DMS53 treated with DMSO at 0.1 percent for 48 hours (cell line): Measurements from ENCODE around the gene STXBP5.

Source experiments
- DNase-seq: peaks from one replicate; lab custom pipeline; 2025; ENCODE audit not compliant: unreplicated experiment; lab: John Stamatoyannopoulos, UW

The STXBP5 gene

DNA sequence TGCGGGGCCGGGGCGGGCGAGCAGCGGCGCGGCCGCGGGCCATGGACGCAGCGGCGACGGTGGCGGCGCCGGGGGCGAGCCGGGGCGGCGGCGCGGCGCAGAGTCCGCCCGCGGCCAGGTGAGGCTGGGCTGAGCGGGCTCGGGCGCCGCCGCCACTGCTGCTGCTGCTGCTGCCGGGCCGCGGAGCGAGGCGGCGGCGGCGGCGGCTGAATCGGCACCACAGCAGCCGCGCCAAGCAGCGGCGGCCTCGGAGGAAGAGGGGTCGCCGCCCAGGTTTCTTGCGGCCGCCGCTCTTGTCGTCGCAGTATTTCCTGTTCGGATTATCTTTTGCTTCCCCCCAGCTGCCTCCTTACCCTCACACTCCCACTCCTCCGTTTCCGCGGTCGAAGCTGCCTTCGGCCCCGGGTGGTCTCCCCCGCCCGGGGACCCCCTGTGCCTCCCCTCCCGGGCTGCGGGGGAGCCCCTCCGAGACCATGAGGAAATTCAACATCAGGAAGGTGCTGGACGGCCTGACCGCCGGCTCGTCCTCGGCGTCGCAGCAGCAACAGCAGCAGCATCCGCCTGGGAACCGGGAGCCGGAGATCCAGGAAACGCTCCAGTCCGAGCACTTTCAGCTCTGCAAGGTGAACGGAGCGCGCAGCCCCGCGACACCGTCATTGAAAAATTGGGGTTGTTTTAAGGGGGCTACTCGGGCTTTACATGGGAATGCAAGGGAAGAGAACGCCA, at the start of gene STXBP5:
STXBP5 (plus strand) TSS at position 358 of the 726 bp plus-strand sequence; CDS start at position 474, 116 bp downstream.
- peak; percentile 15 for DNase-seq

GRCh38 chr6:147154454-147154853, 49.8 kb upstream of the STXBP5 start:
- peak; percentile 90 for DNase-seq

DNA sequence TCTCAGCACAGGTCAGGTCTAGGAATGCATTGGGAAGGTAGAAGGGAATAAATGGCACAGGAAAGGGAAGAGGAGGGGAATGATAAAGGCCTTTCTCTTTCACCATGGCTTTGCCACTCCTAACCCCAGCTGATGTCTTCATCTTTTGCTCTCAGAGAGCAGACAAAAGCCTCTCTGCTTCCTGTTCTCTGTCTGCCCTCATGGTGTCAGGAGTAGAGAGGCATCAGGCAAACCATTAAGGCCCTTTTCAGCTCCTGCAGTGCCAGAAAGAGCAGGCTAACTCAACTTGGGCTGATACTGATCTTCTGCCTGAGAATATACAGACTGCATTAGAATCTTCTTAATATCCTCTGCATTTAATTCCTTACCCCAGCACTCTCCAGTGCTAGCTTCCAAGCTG, 48.0 kb upstream of the STXBP5 start:
- DNase-seq, result no peak

DNA sequence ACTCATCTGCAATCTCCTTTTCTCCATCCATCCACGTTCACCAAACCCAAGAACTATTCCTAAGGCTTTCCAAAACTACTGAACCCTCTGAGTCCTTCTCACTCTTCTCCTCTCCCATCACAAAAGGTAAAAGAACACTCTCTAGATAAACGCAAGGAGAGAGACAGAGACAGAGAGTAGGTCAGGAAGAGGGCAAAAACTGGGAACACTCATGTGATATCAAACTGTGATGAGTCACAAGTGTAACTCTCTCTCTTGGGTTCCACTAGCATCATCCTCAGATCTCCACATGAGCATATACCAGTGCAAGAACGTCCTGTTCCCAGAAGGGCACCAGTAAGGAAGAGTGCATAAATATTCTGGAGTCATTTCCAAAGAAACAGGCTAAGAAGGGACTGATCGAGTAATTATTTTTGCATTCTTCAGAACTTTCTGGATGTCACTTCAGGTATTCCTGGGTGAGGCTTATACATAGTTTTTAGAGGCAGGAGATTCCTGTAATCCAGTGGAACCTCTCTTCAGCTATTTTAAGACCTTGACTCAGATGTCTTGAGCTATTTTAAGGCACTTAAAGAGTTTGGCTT, 47.3 kb upstream of the STXBP5 start:
- no peak for DNase-seq

- no peak for DNase-seq
Observed at GRCh38 chr6:147157930-147158329, 46.3 kb upstream of the STXBP5 start.

- no peak for DNase-seq
Observed at GRCh38 chr6:147158881-147159280, 45.3 kb upstream of the STXBP5 start.

DNA sequence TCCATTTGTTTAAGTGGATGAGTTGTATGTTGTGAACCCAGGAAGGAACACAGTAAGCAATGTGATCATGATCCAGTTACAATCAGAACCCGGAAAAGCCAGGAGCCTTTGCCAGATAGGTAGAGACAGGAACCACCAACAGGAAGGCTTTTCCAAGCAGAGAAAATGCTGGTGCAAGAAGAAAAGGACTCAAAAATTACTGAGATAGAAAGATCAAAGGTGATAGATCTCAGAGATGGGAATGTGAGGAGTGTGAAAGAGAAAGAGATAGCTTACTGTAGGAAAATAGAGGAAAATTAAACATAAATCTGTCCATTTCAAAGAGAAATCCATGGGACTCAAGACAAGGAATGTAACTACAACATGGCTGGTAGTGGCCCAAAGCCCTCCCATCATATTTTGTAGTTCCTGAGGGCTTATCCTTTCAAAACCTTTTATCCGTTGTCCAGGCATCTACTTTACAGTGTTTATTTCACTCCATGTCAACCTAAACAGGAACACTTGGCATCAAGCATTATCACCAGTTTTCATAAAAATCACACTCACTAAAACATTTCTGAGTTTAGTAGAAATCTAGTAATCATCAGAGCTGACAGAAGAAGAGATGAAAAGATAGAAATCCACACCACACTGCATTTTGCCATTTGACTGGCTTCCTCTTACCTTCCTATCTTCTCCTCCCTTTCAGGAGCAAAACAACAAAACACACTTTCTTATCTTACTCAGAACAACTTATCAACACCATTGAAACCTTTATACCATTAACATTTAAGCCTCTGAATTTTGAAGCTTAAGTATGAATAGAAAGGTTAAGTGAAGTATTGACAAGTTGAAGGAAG, 44.5 kb upstream of the STXBP5 start:
- no peak for DNase-seq

- no peak for DNase-seq
Observed at GRCh38 chr6:147160593-147160992, 43.6 kb upstream of the STXBP5 start.

DNA sequence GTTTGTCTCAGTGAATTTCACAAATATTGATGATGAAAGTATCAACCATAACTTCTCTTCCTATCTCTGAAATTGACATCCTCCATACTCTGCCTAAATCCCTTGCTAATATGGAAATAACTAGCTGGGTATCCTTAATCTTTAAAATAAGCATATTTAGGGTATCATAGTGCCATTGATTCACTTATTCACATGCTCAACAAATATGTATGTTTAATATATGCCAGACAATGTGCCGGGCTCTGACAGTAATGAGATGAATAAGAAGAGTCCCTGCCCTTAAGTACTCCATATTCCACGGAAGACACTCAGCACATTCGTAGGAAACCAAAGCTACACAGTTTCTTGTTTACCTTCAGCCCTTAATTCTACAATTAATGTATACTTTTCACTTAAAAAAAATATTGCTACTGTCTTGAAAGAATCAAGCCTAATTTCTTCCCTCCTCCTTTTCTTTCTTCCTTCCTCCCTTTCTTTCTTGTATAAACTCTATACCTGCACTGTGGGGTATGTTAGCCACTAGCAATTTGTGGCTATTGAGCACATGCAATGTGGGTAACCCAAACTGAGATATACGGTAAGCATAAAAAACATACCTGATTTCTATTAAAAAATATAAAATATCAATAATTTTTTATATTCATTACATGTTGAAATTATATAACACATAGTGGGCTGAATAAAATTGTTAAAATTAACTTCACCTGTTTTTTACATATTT, 42.8 kb upstream of the STXBP5 start:
- DNase-seq, result no peak

- DNase-seq, result peak; percentile 71
Observed at GRCh38 chr6:147161974-147162495, 42.2 kb upstream of the STXBP5 start.

DNA sequence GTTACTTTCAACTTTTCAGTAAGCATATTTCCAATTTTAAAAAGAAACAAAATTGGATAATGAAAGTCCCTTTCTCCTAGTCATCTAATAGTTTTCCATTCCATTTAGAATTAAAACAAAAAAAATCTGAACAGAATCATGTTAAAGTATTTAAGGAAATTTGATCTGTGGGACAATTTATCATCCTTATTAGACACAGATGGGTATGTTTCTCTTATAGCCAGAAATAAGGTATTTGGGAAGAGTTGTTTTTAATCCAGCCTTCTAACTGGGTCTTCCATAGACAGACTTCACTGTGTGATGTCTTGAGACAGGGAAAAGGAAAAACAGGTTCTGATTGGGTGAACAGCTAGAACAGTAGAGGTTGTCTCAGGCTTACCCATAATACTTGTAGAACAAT, 39.5 kb upstream of the STXBP5 start:
- DNase-seq, result no peak

- DNase-seq, result no peak
Observed at GRCh38 chr6:147166360-147166944, 37.8 kb upstream of the STXBP5 start.

DNA sequence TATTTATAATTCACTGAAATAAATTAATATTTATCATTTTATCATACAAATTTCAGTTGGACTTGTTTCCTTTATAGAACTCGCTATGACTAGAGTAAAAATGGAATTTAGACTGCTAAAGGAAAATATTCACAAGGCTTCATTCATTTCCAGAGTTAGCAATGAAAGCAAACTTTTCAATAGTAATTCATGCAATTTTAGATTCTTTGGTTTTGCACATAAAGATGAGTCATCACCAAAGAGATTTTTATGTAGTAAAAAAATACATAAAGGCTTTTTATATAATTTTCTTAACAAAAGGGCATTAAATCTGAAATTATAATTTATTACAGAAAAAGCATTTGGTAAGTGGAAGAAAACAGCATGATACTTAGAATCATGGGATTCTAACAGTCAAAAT, 37.2 kb upstream of the STXBP5 start:
- no peak for DNase-seq

GRCh38 chr6:147167576-147168461, 36.4 kb upstream of the STXBP5 start:
- DNase-seq, result no peak

GRCh38 chr6:147169529-147169928, 34.7 kb upstream of the STXBP5 start:
- DNase-seq, result no peak

- DNase-seq, result no peak
Observed at GRCh38 chr6:147170269-147170668, 33.9 kb upstream of the STXBP5 start.

GRCh38 chr6:147173140-147173539, 31.1 kb upstream of the STXBP5 start:
- DNase-seq, result no peak

DNA sequence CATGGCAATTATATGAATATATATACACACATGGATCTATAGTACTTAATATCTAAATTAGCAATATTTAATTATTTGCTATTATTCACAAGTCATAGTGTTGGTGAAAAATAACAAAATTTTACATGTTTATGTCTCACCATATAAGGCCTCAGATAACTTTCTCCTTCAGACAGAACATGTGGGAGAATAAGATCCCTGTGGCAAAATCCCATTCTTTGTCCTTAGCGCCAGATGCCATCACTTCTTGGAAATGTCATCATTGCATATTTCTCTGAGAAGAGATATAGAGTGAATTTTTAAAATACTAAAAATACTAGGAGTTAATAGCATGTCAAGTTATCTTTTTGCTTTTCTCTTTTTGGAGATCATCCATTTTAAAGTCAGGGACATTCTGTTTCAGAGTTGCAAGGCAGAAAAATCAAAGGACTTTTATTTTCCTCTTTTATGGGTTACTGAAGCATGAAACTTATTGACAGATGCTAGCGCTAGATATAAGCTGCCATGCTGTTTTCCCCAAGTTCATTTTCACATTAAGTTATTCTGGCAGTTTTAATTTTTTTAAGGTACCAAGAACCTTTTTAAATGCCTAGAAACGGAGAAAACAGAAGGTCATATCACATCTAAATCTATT, 30.4 kb upstream of the STXBP5 start:
- no peak for DNase-seq

DNA sequence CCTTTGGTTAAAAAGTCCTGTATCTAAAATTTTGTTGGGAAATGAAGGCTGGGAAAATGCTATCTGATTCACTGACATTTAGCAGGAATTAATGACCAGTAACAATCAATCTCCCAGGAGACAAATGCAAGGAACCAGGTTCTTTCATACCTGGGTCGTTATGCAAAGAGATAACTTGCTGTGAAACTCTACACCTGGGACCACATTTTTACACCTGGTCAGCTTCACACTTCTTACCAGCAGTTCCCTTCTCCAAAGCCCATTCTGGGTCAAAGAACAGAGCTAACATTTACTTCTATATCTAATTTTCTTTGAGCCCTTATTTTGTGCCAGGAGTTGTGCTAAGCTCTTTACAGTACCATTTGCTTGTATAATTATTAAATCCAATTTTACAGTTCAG, 27.4 kb upstream of the STXBP5 start:
- no peak for DNase-seq
